Astrocyte (in vitro differentiated cells and primary cell): Measurements from ENCODE around the gene KYNU. TPM values are rescaled to one million over a fixed set of nuclear protein-coding genes. Genes with fewer than 3 reads are reported as not detected.
"Not testable (repeated sequence)": the region's sequence is repeated elsewhere in the genome, so short reads cannot be mapped to it uniquely, and the experiment has no call there.

Experiments
- DNase-seq: peaks from one replicate; pipeline ENCODE4 v3.0.0-alpha.2; 2010; ENCODE audit warnings: low read depth
- FAIRE-seq: peaks from 2 replicates; lab custom pipeline; 2011; peaks lifted over from hg19 to GRCh38; lab: Jason Lieb, UNC
- H2AFZ ChIP-seq: 2 replicates; pipeline ENCODE4 v1.6.0; 2012; ENCODE audit warnings: low read depth, low read length, inconsistent platforms
- H3K27ac ChIP-seq: 2 replicates; pipeline ENCODE4 v1.5.1; 2011; ENCODE audit warnings: low read depth, low read length, inconsistent platforms
- H3K27me3 ChIP-seq: 2 replicates; pipeline ENCODE4 v1.6.0; 2011; ENCODE audit warnings: low read length, inconsistent platforms; ENCODE audit not compliant: insufficient read depth
- H3K36me3 ChIP-seq: 2 replicates; pipeline ENCODE4 v1.5.1; 2011; ENCODE audit warnings: low read length, inconsistent platforms; ENCODE audit not compliant: insufficient read depth
- H3K4me1 ChIP-seq: 2 replicates; pipeline ENCODE4 v1.5.1; 2011; ENCODE audit warnings: low read length, inconsistent platforms; ENCODE audit not compliant: insufficient read depth
- H3K4me2 ChIP-seq: 2 replicates; pipeline ENCODE4 v1.6.0; 2012; ENCODE audit warnings: low read length, inconsistent platforms
- H3K4me3 ChIP-seq: 2 replicates; pipeline ENCODE4 v1.5.1; 2011; ENCODE audit warnings: low read depth, mild to moderate bottlenecking, low read length, inconsistent platforms; ENCODE audit not compliant: insufficient read depth
- H3K79me2 ChIP-seq: 2 replicates; pipeline ENCODE4 v1.6.0; 2012; ENCODE audit warnings: mild to moderate bottlenecking, low read length, inconsistent platforms; ENCODE audit not compliant: insufficient read depth
- H3K9ac ChIP-seq: 2 replicates; pipeline ENCODE4 v1.6.0; 2012; ENCODE audit warnings: mild to moderate bottlenecking, low read length, inconsistent platforms
- H3K9me3 ChIP-seq: 2 replicates; pipeline ENCODE4 v1.5.1; 2012; ENCODE audit warnings: low read depth, mild to moderate bottlenecking, low read length, inconsistent platforms; ENCODE audit not compliant: insufficient read depth
- H4K20me1 ChIP-seq: 2 replicates; pipeline ENCODE4 v1.6.0; 2012; ENCODE audit warnings: low read length, inconsistent platforms; ENCODE audit not compliant: insufficient read depth
- H3K27ac Mint-ChIP-seq: one replicate; pipeline ENCODE4 v1.8.0; 2021; ENCODE audit warnings: mild to moderate bottlenecking, mixed read lengths; ENCODE audit not compliant: unreplicated experiment
- H3K27me3 Mint-ChIP-seq: one replicate; pipeline ENCODE4 v1.8.0; 2021; ENCODE audit warnings: low read depth, mixed read lengths; ENCODE audit not compliant: unreplicated experiment
- H3K36me3 Mint-ChIP-seq: one replicate; pipeline ENCODE4 v1.8.0; 2021; ENCODE audit warnings: low read depth, mixed read lengths; ENCODE audit not compliant: unreplicated experiment
- H3K4me1 Mint-ChIP-seq: one replicate; pipeline ENCODE4 v1.8.0; 2021; ENCODE audit warnings: low read depth, mixed read lengths; ENCODE audit not compliant: unreplicated experiment
- H3K4me3 Mint-ChIP-seq: one replicate; pipeline ENCODE4 v1.8.0; 2021; ENCODE audit warnings: mild to moderate bottlenecking, moderate library complexity, mixed read lengths; ENCODE audit not compliant: unreplicated experiment
- H3K9me3 Mint-ChIP-seq: one replicate; pipeline ENCODE4 v1.8.0; 2021; ENCODE audit warnings: mild to moderate bottlenecking, mixed read lengths; ENCODE audit not compliant: unreplicated experiment
- EZH2 ChIP-seq: IDR thresholded peaks from 2 replicates; pipeline ENCODE4 v1.6.1; 2012; ENCODE audit warnings: mild to moderate bottlenecking, low read length, inconsistent platforms; ENCODE audit not compliant: insufficient read depth
- total RNA-seq: library from RNA; stranded (reverse); gene quantifications from 2 replicates; pipeline ENCODE4 v1.2.1, GENCODE V29; 2021
- TF ChIP-seq, protein P1 (sequence below): IDR thresholded peaks from 2 replicates; pipeline ENCODE4 v1.5.1; 2011; ENCODE audit warnings: low read depth, mild to moderate bottlenecking, inconsistent platforms, low read length, moderate library complexity; ENCODE audit not compliant: insufficient read depth

KYNU gene
- total RNA-seq, 1 donor from 2014 or later, result 1.2 TPM

DNA sequence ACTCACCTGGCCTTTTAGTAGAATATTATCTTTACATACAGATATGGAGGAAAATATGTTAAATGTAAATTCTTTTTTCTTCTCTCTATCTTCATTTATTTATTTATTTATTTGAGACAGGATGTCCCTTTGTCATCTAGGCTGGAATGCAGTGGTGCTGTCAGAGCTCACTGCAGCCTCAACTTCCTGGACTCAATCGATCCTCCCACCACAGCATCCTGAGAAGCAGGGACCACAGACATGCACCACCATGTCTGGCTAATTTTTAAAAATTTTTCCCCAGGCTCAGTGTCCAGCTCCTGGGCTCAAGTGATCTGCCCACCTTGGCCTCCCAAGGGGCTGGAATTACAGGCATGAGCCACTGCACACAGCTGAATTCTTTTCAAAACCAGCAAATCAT is 20.3 kb downstream of the KYNU start:
- no peak overlapping the region for H2AFZ ChIP-seq
- H3K4me3 ChIP-seq, result no peak overlapping the region
- no peak overlapping the region for H3K4me3 Mint-ChIP-seq
- no peaks in the 10 kb centered on the region for H3K27me3 Mint-ChIP-seq
- DNase-seq (no peak), FAIRE-seq (no peak)
- no peak overlapping the region for H3K27ac ChIP-seq
- no peak overlapping the region for H3K9ac ChIP-seq
- no peaks in the 10 kb centered on the region for H3K9me3 ChIP-seq
- peaks cover 4% of the 10 kb centered on the region for H3K9me3 Mint-ChIP-seq
- H3K4me2 ChIP-seq, result no peak overlapping the region
- H3K4me1 Mint-ChIP-seq, result no peaks in the 10 kb centered on the region
- no peaks in the 10 kb centered on the region for H3K79me2 ChIP-seq
- no peak for TF ChIP-seq EZH2
- TF ChIP-seq, protein P1, sequence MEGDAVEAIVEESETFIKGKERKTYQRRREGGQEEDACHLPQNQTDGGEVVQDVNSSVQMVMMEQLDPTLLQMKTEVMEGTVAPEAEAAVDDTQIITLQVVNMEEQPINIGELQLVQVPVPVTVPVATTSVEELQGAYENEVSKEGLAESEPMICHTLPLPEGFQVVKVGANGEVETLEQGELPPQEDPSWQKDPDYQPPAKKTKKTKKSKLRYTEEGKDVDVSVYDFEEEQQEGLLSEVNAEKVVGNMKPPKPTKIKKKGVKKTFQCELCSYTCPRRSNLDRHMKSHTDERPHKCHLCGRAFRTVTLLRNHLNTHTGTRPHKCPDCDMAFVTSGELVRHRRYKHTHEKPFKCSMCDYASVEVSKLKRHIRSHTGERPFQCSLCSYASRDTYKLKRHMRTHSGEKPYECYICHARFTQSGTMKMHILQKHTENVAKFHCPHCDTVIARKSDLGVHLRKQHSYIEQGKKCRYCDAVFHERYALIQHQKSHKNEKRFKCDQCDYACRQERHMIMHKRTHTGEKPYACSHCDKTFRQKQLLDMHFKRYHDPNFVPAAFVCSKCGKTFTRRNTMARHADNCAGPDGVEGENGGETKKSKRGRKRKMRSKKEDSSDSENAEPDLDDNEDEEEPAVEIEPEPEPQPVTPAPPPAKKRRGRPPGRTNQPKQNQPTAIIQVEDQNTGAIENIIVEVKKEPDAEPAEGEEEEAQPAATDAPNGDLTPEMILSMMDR, result no peak
- H3K36me3 ChIP-seq, result no peaks in the 10 kb centered on the region
- no peak overlapping the region for H3K27ac Mint-ChIP-seq
- H4K20me1 ChIP-seq, result no peaks in the 10 kb centered on the region
- no peaks in the 10 kb centered on the region for H3K4me1 ChIP-seq
- H3K36me3 Mint-ChIP-seq, result no peaks in the 10 kb centered on the region
- no peaks in the 10 kb centered on the region for H3K27me3 ChIP-seq

DNA sequence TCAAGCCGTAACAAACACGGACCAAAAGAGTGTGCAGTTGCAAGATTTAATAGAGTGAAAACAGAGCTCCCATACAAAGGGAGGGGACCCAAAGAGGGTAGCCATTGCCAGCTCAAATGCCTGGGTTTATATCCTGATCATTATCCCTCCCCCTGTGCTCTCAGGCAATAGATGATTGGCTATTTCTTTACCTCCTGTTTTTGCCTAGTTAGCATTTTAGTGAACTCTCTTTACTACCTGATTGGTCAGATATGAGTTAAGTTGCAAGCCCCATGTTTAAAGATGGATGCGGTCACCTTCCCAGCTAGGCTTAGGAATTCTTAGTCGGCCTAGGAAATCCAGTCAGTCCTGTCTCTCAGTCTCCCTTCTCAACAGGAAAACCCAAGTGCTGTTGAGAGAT is 22.9 kb downstream of the KYNU start:
- not testable (repeated sequence) for H3K9me3 Mint-ChIP-seq, H3K27ac Mint-ChIP-seq, H3K36me3 Mint-ChIP-seq, H3K27me3 Mint-ChIP-seq, H3K79me2 ChIP-seq, H3K4me1 Mint-ChIP-seq, H3K4me3 ChIP-seq, H3K27ac ChIP-seq, H4K20me1 ChIP-seq, H3K4me1 ChIP-seq, H3K36me3 ChIP-seq, H2AFZ ChIP-seq, FAIRE-seq, H3K9ac ChIP-seq, H3K4me2 ChIP-seq, DNase-seq, H3K4me3 Mint-ChIP-seq, H3K27me3 ChIP-seq, H3K9me3 ChIP-seq

DNA sequence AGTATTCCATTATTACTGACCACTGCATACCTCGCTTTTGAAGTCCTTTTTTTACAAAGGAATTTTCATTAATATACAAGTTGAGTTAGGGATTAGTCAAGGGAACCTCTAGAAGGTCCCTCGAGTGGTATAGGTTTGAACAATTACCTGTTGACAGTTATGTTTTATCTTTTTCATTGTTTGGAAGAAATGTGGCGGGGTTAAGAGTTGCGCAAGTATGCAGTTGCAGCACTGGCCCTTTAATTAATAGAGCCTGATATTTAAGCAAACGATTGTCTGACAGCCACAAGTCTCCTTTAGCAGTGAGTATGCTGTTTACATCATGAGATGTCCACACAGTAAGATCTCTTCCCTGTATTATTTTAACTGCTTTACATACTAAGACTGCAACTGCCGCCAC is 24.3 kb downstream of the KYNU start:
- H3K27me3 ChIP-seq, result no peaks in the 10 kb centered on the region
- H3K9ac ChIP-seq, result no peak overlapping the region
- no peak overlapping the region for H3K27ac ChIP-seq
- Mint-ChIP-seq H3K27ac (no peak overlapping the region), H3K4me1 (no peaks in the 10 kb centered on the region), H3K9me3 (peaks cover 4% of the 10 kb centered on the region), H3K36me3 (no peaks in the 10 kb centered on the region), H3K27me3 (no peaks in the 10 kb centered on the region), H3K4me3 (no peak overlapping the region)
- no peak overlapping the region for H3K4me2 ChIP-seq
- no peak overlapping the region for H3K4me3 ChIP-seq
- no peaks in the 10 kb centered on the region for H3K9me3 ChIP-seq
- no peak for TF ChIP-seq EZH2
- TF ChIP-seq, protein P1, result no peak
- no peaks in the 10 kb centered on the region for H3K4me1 ChIP-seq
- H3K36me3 ChIP-seq, result no peaks in the 10 kb centered on the region
- H3K79me2 ChIP-seq, result no peaks in the 10 kb centered on the region
- H2AFZ ChIP-seq, result no peak overlapping the region
- FAIRE-seq, result no peak
- no peaks in the 10 kb centered on the region for H4K20me1 ChIP-seq
- DNase-seq, result no peak

DNA sequence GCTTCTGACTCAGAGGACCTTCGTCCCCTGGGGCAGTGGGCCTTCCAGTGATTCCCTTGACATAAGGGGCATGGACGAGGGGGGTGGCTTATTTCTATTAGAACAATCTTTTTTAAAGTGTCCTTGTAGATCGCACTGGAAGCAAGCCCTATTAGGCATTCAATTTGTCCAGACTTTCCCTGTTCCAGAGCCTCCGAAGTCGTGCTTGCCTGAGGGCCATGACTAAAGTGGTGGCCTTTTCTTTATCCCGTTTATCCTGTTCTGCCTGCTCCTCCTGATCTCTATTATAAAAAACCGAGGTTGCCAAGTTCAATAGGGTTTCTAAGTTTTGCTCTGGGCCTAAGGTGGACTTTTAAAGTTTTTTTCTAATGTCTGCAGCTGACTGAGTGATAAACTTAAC is 26.3 kb downstream of the KYNU start:
- H3K36me3 Mint-ChIP-seq, H3K9me3 ChIP-seq, H3K36me3 ChIP-seq, H3K27ac ChIP-seq, FAIRE-seq, H3K79me2 ChIP-seq, H3K4me1 Mint-ChIP-seq, H3K4me3 ChIP-seq, H4K20me1 ChIP-seq, H3K27ac Mint-ChIP-seq, H3K27me3 Mint-ChIP-seq, H3K4me2 ChIP-seq, H3K4me3 Mint-ChIP-seq, H3K27me3 ChIP-seq, H3K9me3 Mint-ChIP-seq, H3K4me1 ChIP-seq, H2AFZ ChIP-seq, DNase-seq, H3K9ac ChIP-seq: not testable (repeated sequence)
